H9 (cell line): ENCODE data around the gene ODC1. TPM values are rescaled to one million over a fixed set of nuclear protein-coding genes. Genes with fewer than 3 reads are reported as not detected.

Source experiments
- DNase-seq: peaks from one replicate; pipeline ENCODE4 v3.0.0-alpha.2; 2017
- H2AFZ ChIP-seq: one replicate; pipeline ENCODE4 v1.6.1; 2013; ENCODE audit warnings: mild to moderate bottlenecking, low read length, control low read depth, moderate library complexity
- H2AK5ac ChIP-seq: 2 replicates; pipeline ENCODE4 v1.6.1; 2013; ENCODE audit warnings: low read length, control low read depth, mixed read lengths; ENCODE audit not compliant: insufficient read length
- H2BK120ac ChIP-seq: one replicate; pipeline ENCODE4 v1.6.1; 2013; ENCODE audit warnings: low read depth, mild to moderate bottlenecking, low read length, control low read depth, inconsistent platforms; ENCODE audit not compliant: poor library complexity, severe bottlenecking
- H2BK12ac ChIP-seq: 2 replicates; pipeline ENCODE4 v1.6.1; 2013; ENCODE audit warnings: low read length, control low read depth, mixed read lengths, low read depth; ENCODE audit not compliant: insufficient read length
- H2BK15ac ChIP-seq: 2 replicates; pipeline ENCODE4 v1.6.1; 2013; ENCODE audit warnings: low read depth, low read length, control low read depth
- H2BK20ac ChIP-seq: one replicate; pipeline ENCODE4 v1.6.1; 2013; ENCODE audit warnings: low read depth, mild to moderate bottlenecking, low read length, control low read depth, inconsistent platforms; ENCODE audit not compliant: poor library complexity, severe bottlenecking
- H2BK5ac ChIP-seq: 2 replicates; pipeline ENCODE4 v1.6.1; 2013; ENCODE audit warnings: low read length, control low read depth, mixed read lengths; ENCODE audit not compliant: insufficient read length
- H3K14ac ChIP-seq: 2 replicates; pipeline ENCODE4 v1.6.1; 2013; ENCODE audit warnings: low read length, control low read depth; ENCODE audit not compliant: insufficient read depth
- H3K18ac ChIP-seq: 2 replicates; pipeline ENCODE4 v1.6.1; 2013; ENCODE audit warnings: low read depth, mild to moderate bottlenecking, mixed read lengths, low read length, control low read depth; ENCODE audit not compliant: insufficient read length
- H3K23ac ChIP-seq: 2 replicates; pipeline ENCODE4 v1.6.1; 2013; ENCODE audit warnings: low read length, control low read depth, mixed read lengths, low read depth; ENCODE audit not compliant: insufficient read length
- H3K23me2 ChIP-seq: 2 replicates; pipeline ENCODE4 v1.6.1; 2013; ENCODE audit warnings: low read depth, mild to moderate bottlenecking, mixed read lengths, low read length, control low read depth; ENCODE audit not compliant: insufficient read length, poor library complexity, severe bottlenecking
- H3K27ac ChIP-seq: 2 replicates; pipeline ENCODE4 v1.5.1; 2013; ENCODE audit warnings: low read length, control low read depth, mixed read lengths, low read depth; ENCODE audit not compliant: insufficient read length
- H3K27me3 ChIP-seq: 2 replicates; pipeline ENCODE4 v1.6.1; 2013; ENCODE audit warnings: low read length, control low read depth, inconsistent platforms; ENCODE audit not compliant: insufficient read depth
- H3K4ac ChIP-seq: 2 replicates; pipeline ENCODE4 v1.6.1; 2013; ENCODE audit warnings: low read depth, mild to moderate bottlenecking, control low read depth, inconsistent platforms, low read length, moderate library complexity
- H3K4me1 ChIP-seq: 2 replicates; pipeline ENCODE4 v1.6.1; 2013; ENCODE audit warnings: low read length, control low read depth, inconsistent platforms; ENCODE audit not compliant: insufficient read depth
- H3K4me2 ChIP-seq: 2 replicates; pipeline ENCODE4 v1.6.1; 2013; ENCODE audit warnings: low read length, control low read depth, mixed read lengths; ENCODE audit not compliant: insufficient read length, insufficient read depth
- H3K56ac ChIP-seq: 2 replicates; pipeline ENCODE4 v1.6.1; 2013; ENCODE audit warnings: low read depth, mild to moderate bottlenecking, mixed read lengths, low read length, control low read depth; ENCODE audit not compliant: insufficient read length
- H3K79me1 ChIP-seq: 2 replicates; pipeline ENCODE4 v1.6.1; 2013; ENCODE audit warnings: low read depth, mild to moderate bottlenecking, moderate library complexity, low read length, control low read depth, inconsistent platforms; ENCODE audit not compliant: insufficient read depth, poor library complexity, severe bottlenecking
- H3K79me2 ChIP-seq: 2 replicates; pipeline ENCODE4 v1.6.1; 2013; ENCODE audit warnings: low read length, control low read depth, inconsistent platforms; ENCODE audit not compliant: insufficient read depth
- H3K9ac ChIP-seq: 2 replicates; pipeline ENCODE4 v1.6.1; 2013; ENCODE audit warnings: low read length, control low read depth, mixed read lengths; ENCODE audit not compliant: insufficient read length; ENCODE audit errors: extremely low read depth
- H3K9me3 ChIP-seq: one replicate; pipeline ENCODE4 v1.6.1; 2013; ENCODE audit warnings: low read depth, low read length, inconsistent platforms; ENCODE audit not compliant: control insufficient read depth
- H3T11ph ChIP-seq: one replicate; pipeline ENCODE4 v1.6.1; 2013; ENCODE audit warnings: mild to moderate bottlenecking, low read length, control low read depth, inconsistent platforms
- H4K20me1 ChIP-seq: one replicate; pipeline ENCODE4 v1.6.1; 2013; ENCODE audit not compliant: control insufficient read depth, insufficient read length, insufficient read depth
- H4K5ac ChIP-seq: 2 replicates; pipeline ENCODE4 v1.6.1; 2013; ENCODE audit warnings: low read depth, mild to moderate bottlenecking, mixed read lengths, low read length, control low read depth; ENCODE audit not compliant: insufficient read length
- H4K8ac ChIP-seq: replicated peaks from 2 replicates; pipeline ENCODE4 v1.6.1; 2013; ENCODE audit warnings: low read length, control low read depth, mixed read lengths, low read depth; ENCODE audit not compliant: insufficient read length
- H4K91ac ChIP-seq: 2 replicates; pipeline ENCODE4 v1.6.1; 2013; ENCODE audit warnings: low read depth, mild to moderate bottlenecking, moderate library complexity, mixed read lengths, low read length, control low read depth; ENCODE audit not compliant: insufficient read length
- H3K27ac Mint-ChIP-seq, 3 experiments: 2 replicates in 2 of 3; 3 replicates in 1 of 3; pipeline ENCODE4 v1.8.0; 2020 to 2021; ENCODE audit warnings: mixed read lengths in 3 of 3, mild to moderate bottlenecking in 1 of 3, moderate library complexity in 1 of 3
- H3K27me3 Mint-ChIP-seq: 2 replicates; pipeline ENCODE4 v1.8.0; 2021; ENCODE audit warnings: low read depth, mild to moderate bottlenecking, moderate library complexity, mixed read lengths
- H3K36me3 Mint-ChIP-seq, 3 experiments: 2 replicates in 2 of 3; 3 replicates in 1 of 3; pipeline ENCODE4 v1.8.0; 2020 to 2021; ENCODE audit warnings: low read depth in 3 of 3, mixed read lengths in 3 of 3; ENCODE audit not compliant: insufficient read depth in 1 of 3
- H3K4me1 Mint-ChIP-seq, 2 experiments: 2 replicates each; pipeline ENCODE4 v1.8.0; 2020; ENCODE audit warnings: mixed read lengths in 2 of 2
- H3K4me3 Mint-ChIP-seq, 2 experiments: 2 replicates in 1 of 2; 3 replicates in 1 of 2; pipeline ENCODE4 v1.8.0; 2020 to 2021; ENCODE audit warnings: mild to moderate bottlenecking in 2 of 2, mixed read lengths in 2 of 2, moderate library complexity in 1 of 2
- H3K9me3 Mint-ChIP-seq, 2 experiments: 2 replicates in 1 of 2; 3 replicates in 1 of 2; pipeline ENCODE4 v1.8.0; 2020; ENCODE audit warnings: mild to moderate bottlenecking in 2 of 2, mixed read lengths in 2 of 2, moderate library complexity in 1 of 2
- CTCF ChIP-seq: fragments of 200-600 bp; sonication (generic); conservative IDR thresholded peaks from 3 replicates; pipeline ENCODE4 v1.8.0; 2021; ENCODE audit warnings: antibody characterized with exemption, mild to moderate bottlenecking
- WGBS: extraction: QIAGEN DNeasy Blood & Tissue Kit; methylation state at CpG from one replicate; pipeline ENCODE4 v1.1.7; 2013; ENCODE audit warnings: missing lambda C conversion rate, low lambda C conversion rate, mixed read lengths; ENCODE audit not compliant: insufficient read length; ENCODE audit errors: extremely low coverage; 5-methylcytosine and 5-hydroxymethylcytosine counted together
- total RNA-seq: library from RNA; stranded (reverse); gene quantifications from 2 replicates; pipeline ENCODE4 v1.2.1, GENCODE V29; 2021

Gene ODC1
- total RNA-seq, 1 experiment from 2014 or later: 48.3 TPM

DNA sequence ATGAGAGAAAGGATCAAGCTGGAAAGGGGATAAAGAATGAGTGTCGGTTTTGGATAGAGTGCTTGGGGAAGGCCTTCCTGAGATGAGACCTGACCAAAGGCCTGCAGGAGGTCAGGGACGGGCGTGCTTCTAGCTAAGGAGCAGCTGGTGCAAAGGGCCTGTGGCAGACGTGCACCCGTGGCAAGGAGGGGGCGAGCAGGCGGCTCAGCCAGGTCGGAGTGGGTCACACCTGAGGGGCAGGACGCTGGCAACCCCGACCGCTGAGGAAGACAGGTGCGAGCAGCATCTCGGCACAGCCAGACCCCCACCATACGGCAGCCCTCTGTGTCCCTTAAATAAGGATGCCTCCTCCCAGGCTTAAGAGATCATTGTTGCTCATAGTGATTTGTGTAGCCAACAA, 48.1 kb downstream of the ODC1 start:
- peaks cover 3 to 12% of the 10 kb centered on the region in 2 experiments for H3K9me3 Mint-ChIP-seq
- no peaks in the 10 kb centered on the region for H3K79me1 ChIP-seq
- no peak overlapping the region for H3K56ac ChIP-seq
- H3K4me2 ChIP-seq: no peak overlapping the region
- no peaks in the 10 kb centered on the region for H3K23me2 ChIP-seq
- no peak for DNase-seq
- H3K27ac ChIP-seq: no peak overlapping the region
- H3K27me3 Mint-ChIP-seq: peaks cover 2% of the 10 kb centered on the region
- H3K79me2 ChIP-seq: no peaks in the 10 kb centered on the region
- H3K4me3 Mint-ChIP-seq: no peak overlapping the region
- no peaks in the 10 kb centered on the region for H3K9me3 ChIP-seq
- H4K91ac ChIP-seq: no peak overlapping the region
- H3K18ac ChIP-seq: no peak overlapping the region
- H2AFZ ChIP-seq: no peak overlapping the region
- H4K8ac ChIP-seq: no peak overlapping the region
- no peak for TF ChIP-seq CTCF
- H3T11ph ChIP-seq: no peak overlapping the region
- H3K4me1 ChIP-seq: no peaks in the 10 kb centered on the region
- no peak overlapping the region for H2AK5ac ChIP-seq
- no peak overlapping the region for H2BK20ac ChIP-seq
- H2BK12ac ChIP-seq: no peak overlapping the region
- no peak overlapping the region for H3K4ac ChIP-seq
- H2BK5ac ChIP-seq: no peak overlapping the region
- H4K20me1 ChIP-seq: no peaks in the 10 kb centered on the region
- H3K36me3 Mint-ChIP-seq: peaks cover 0 to 12% (median 9%) of the 10 kb centered on the region in 3 experiments; a peak in 5 of 7 replicates
- no peaks in the 10 kb centered on the region for H3K27me3 ChIP-seq
- no CpG with 5 or more reads among the region's 14 CpGs for WGBS
- H2BK120ac ChIP-seq: no peak overlapping the region
- no peak overlapping the region for H2BK15ac ChIP-seq
- H3K23ac ChIP-seq: no peak overlapping the region
- H3K27ac Mint-ChIP-seq: no peak overlapping the region
- H4K5ac ChIP-seq: no peak overlapping the region
- no peak overlapping the region for H3K9ac ChIP-seq
- peaks cover 9 to 19% of the 10 kb centered on the region in 2 experiments for H3K4me1 Mint-ChIP-seq
- no peak overlapping the region for H3K14ac ChIP-seq
